IMR-90 (cell line): ENCODE measurements around the gene HSF2BP. TPM values are rescaled to one million over a fixed set of nuclear protein-coding genes. Genes with fewer than 3 reads are reported as not detected.

Source experiments
- ATAC-seq: fragments of 200-7000 bp; cut with Tn5 transposase; 2 replicates; pipeline ENCODE4 v1.9.1; 2020; ENCODE audit warnings: low read depth, mild to moderate bottlenecking, moderate library complexity
- BruUV-seq: library from RNA; stranded (reverse); fragments of 400-500 nt; replicated peaks from 2 replicates; lab custom pipeline; 2021; lab: Mats Ljungman, UMichigan
- CTCF ChIA-PET: fragments of 300-600 bp; formaldehyde crosslinking; extraction: SDS; loops from one replicate; lab custom pipeline; 2021; ENCODE audit warnings: antibody characterized with exemption; lab: Yijun Ruan, JAX
- POLR2A ChIA-PET: fragments of 300-600 bp; sonication (Branson Sonifier 250); formaldehyde crosslinking; loops from one replicate; lab custom pipeline; 2022; ENCODE audit warnings: antibody characterized with exemption; ENCODE audit not compliant: unreplicated experiment; lab: Charles Lee
- DNase-seq: peaks from one replicate; pipeline ENCODE4 v3.0.0; 2013
- H2AFZ ChIP-seq: replicated peaks from 2 replicates; pipeline ENCODE3; 2013; ENCODE audit warnings: low read length, mild to moderate bottlenecking; ENCODE audit not compliant: poor library complexity
- H2AK5ac ChIP-seq: 2 replicates; pipeline ENCODE4 v1.6.1; 2013; ENCODE audit warnings: low read depth, low read length, inconsistent platforms
- H2AK9ac ChIP-seq: replicated peaks from 2 replicates; pipeline ENCODE3; 2013; ENCODE audit warnings: mild to moderate bottlenecking, low read depth, low read length, moderate library complexity; ENCODE audit not compliant: poor library complexity
- H2BK120ac ChIP-seq: 2 replicates; pipeline ENCODE4 v1.6.1; 2013; ENCODE audit warnings: low read depth, low read length, inconsistent platforms
- H2BK15ac ChIP-seq: 3 replicates; pipeline ENCODE4 v1.6.1; 2013; ENCODE audit warnings: low read depth, low read length, inconsistent platforms
- H2BK20ac ChIP-seq: 2 replicates; pipeline ENCODE4 v1.6.1; 2013; ENCODE audit warnings: low read depth, mild to moderate bottlenecking, inconsistent platforms, low read length, moderate library complexity
- H2BK5ac ChIP-seq: 2 replicates; pipeline ENCODE4 v1.6.1; 2013; ENCODE audit warnings: mild to moderate bottlenecking, low read depth, low read length, inconsistent platforms; ENCODE audit not compliant: poor library complexity, severe bottlenecking
- H3K14ac ChIP-seq: replicated peaks from 2 replicates; pipeline ENCODE4 v1.6.1; 2013; ENCODE audit warnings: low read depth, low read length, inconsistent platforms
- H3K18ac ChIP-seq: 2 replicates; pipeline ENCODE4 v1.6.1; 2013; ENCODE audit warnings: low read depth, low read length, control low read depth
- H3K23ac ChIP-seq: 2 replicates; pipeline ENCODE4 v1.6.1; 2013; ENCODE audit warnings: low read depth, low read length, inconsistent platforms
- H3K27ac ChIP-seq: 2 replicates; pipeline ENCODE4 v1.5.1; 2013; ENCODE audit warnings: mild to moderate bottlenecking, control low read depth, low read length; ENCODE audit not compliant: insufficient read depth
- H3K27me3 ChIP-seq: 2 replicates; pipeline ENCODE4 v1.6.1; 2013; ENCODE audit warnings: low read length; ENCODE audit not compliant: control insufficient read depth, insufficient read depth
- H3K36me3 ChIP-seq: 2 replicates; pipeline ENCODE4 v1.6.1; 2013; ENCODE audit warnings: low read length, mixed read lengths; ENCODE audit not compliant: control insufficient read depth, insufficient read depth
- H3K4ac ChIP-seq: 2 replicates; pipeline ENCODE4 v1.6.1; 2013; ENCODE audit warnings: low read depth, low read length, inconsistent platforms
- H3K4me1 ChIP-seq: 2 replicates; pipeline ENCODE4 v1.6.1; 2013; ENCODE audit warnings: low read length, mixed read lengths; ENCODE audit not compliant: control insufficient read depth, insufficient read depth
- H3K4me2 ChIP-seq: 2 replicates; pipeline ENCODE4 v1.6.1; 2013; ENCODE audit warnings: low read depth, mild to moderate bottlenecking, control low read depth, low read length, moderate library complexity
- H3K4me3 ChIP-seq: 2 replicates; pipeline ENCODE4 v1.5.1; 2013; ENCODE audit warnings: low read depth, mild to moderate bottlenecking, control low read depth, low read length, moderate library complexity; ENCODE audit not compliant: insufficient read depth
- H3K56ac ChIP-seq: 2 replicates; pipeline ENCODE4 v1.6.1; 2013; ENCODE audit warnings: low read length, inconsistent platforms; ENCODE audit not compliant: insufficient read depth; ENCODE audit errors: extremely low read depth
- H3K79me1 ChIP-seq, 2 experiments: 2 replicates each; pipeline ENCODE4 v1.6.1; 2013; ENCODE audit warnings: low read length in 2 of 2, inconsistent platforms in 1 of 2, low read depth in 1 of 2
- H3K9ac ChIP-seq: 2 replicates; pipeline ENCODE4 v1.6.1; 2013; ENCODE audit warnings: low read depth, low read length, control low read depth
- H3K9me1 ChIP-seq: 2 replicates; pipeline ENCODE4 v1.6.1; 2013; ENCODE audit warnings: low read length, inconsistent platforms; ENCODE audit not compliant: insufficient read depth
- H3K9me3 ChIP-seq: 2 replicates; pipeline ENCODE4 v1.6.1; 2013; ENCODE audit warnings: low read length; ENCODE audit not compliant: control insufficient read depth, insufficient read depth
- H4K20me1 ChIP-seq: 2 replicates; pipeline ENCODE4 v1.6.1; 2013; ENCODE audit warnings: low read length, inconsistent platforms; ENCODE audit not compliant: insufficient read depth
- H4K5ac ChIP-seq: 2 replicates; pipeline ENCODE4 v1.6.1; 2013; ENCODE audit warnings: mild to moderate bottlenecking, low read depth, low read length, control low read depth
- H4K8ac ChIP-seq, 2 experiments: 2 replicates each; pipeline ENCODE4 v1.6.1; 2013; ENCODE audit warnings: low read depth in 2 of 2, low read length in 2 of 2, control low read depth in 1 of 2, inconsistent platforms in 1 of 2
- H4K91ac ChIP-seq: 2 replicates; pipeline ENCODE4 v1.6.1; 2013; ENCODE audit warnings: low read depth, low read length, inconsistent platforms; ENCODE audit not compliant: insufficient read depth
- BHLHE40 ChIP-seq: fragments of 150-350 bp; IDR thresholded peaks from 2 replicates; pipeline ENCODE4 v1.6.1; 2016; ENCODE audit warnings: mild to moderate bottlenecking, low read depth, low read length
- CEBPB ChIP-seq: IDR thresholded peaks from 2 replicates; pipeline ENCODE4 v1.6.1; 2012; ENCODE audit warnings: low read depth, low read length, improper control_type of control experiment
- CHD1 ChIP-seq: IDR thresholded peaks from 2 replicates; pipeline ENCODE4 v1.6.1; 2012; ENCODE audit warnings: low read depth, low read length, improper control_type of control experiment
- CTCF ChIP-seq: conservative IDR thresholded peaks from 2 replicates; pipeline ENCODE4 v1.5.1; 2012; ENCODE audit warnings: mild to moderate bottlenecking, low read depth, low read length, improper control_type of control experiment
- ELK1 ChIP-seq: fragments of 150-350 bp; IDR thresholded peaks from 2 replicates; pipeline ENCODE4 v1.6.1; 2016; ENCODE audit warnings: low read depth, mild to moderate bottlenecking, low read length, moderate library complexity, borderline replicate concordance
- FOS ChIP-seq: fragments of 150-350 bp; IDR thresholded peaks from 2 replicates; pipeline ENCODE4 v1.6.1; 2016; ENCODE audit warnings: low read depth, low read length
- MAFK ChIP-seq: IDR thresholded peaks from 2 replicates; pipeline ENCODE4 v1.6.1; 2012; ENCODE audit warnings: low read depth, low read length, improper control_type of control experiment
- MAZ ChIP-seq: IDR thresholded peaks from 2 replicates; pipeline ENCODE4 v1.6.1; 2012; ENCODE audit warnings: low read depth, mild to moderate bottlenecking, low read length, improper control_type of control experiment, moderate library complexity, borderline replicate concordance
- MXI1 ChIP-seq: IDR thresholded peaks from 2 replicates; pipeline ENCODE4 v1.6.1; 2012; ENCODE audit warnings: low read depth, mild to moderate bottlenecking, low read length, moderate library complexity, borderline replicate concordance
- NFE2L2 ChIP-seq: fragments of 150-350 bp; IDR thresholded peaks from 2 replicates; pipeline ENCODE4 v1.6.1; 2016; ENCODE audit warnings: low read depth, mild to moderate bottlenecking, low read length
- POLR2A ChIP-seq: IDR thresholded peaks from 2 replicates; pipeline ENCODE4 v1.6.1; 2012; ENCODE audit warnings: mild to moderate bottlenecking, low read depth, low read length
- RAD21 ChIP-seq: IDR thresholded peaks from 2 replicates; pipeline ENCODE4 v1.6.1; 2012; ENCODE audit warnings: low read length, improper control_type of control experiment
- RCOR1 ChIP-seq: IDR thresholded peaks from 2 replicates; pipeline ENCODE4 v1.6.1; 2012; ENCODE audit warnings: mild to moderate bottlenecking, low read length, improper control_type of control experiment; ENCODE audit not compliant: insufficient replicate concordance
- RFX5 ChIP-seq: IDR thresholded peaks from 2 replicates; pipeline ENCODE4 v1.8.0; 2012; ENCODE audit warnings: low read depth, mild to moderate bottlenecking, low read length, moderate library complexity
- SMC3 ChIP-seq: fragments of 150-350 bp; IDR thresholded peaks from 2 replicates; pipeline ENCODE4 v1.6.1; 2016; ENCODE audit warnings: low read depth, mild to moderate bottlenecking, antibody characterized with exemption, low read length, moderate library complexity
- USF2 ChIP-seq: fragments of 150-350 bp; IDR thresholded peaks from 2 replicates; pipeline ENCODE4 v1.6.1; 2017; ENCODE audit warnings: mild to moderate bottlenecking, antibody characterized with exemption, low read length, low read depth
- WGBS, 2 experiments: methylation state at CpG; one replicate each; pipeline versions ENCODE4 v1.1.5 to v1.1.7; 2013; ENCODE audit warnings: missing lambda C conversion rate in 2 of 2; ENCODE audit not compliant: insufficient read length in 1 of 2; ENCODE audit errors: extremely low coverage in 2 of 2; 5-methylcytosine and 5-hydroxymethylcytosine counted together
- dilution Hi-C: fragments of 300-500 bp; cut with HindIII; formaldehyde crosslinking; loops from one replicate; pipeline ENCODE4 v1.14.3; 2018; ENCODE audit warnings: low sequenced_read_pairs; ENCODE audit not compliant: unreplicated experiment
- in situ Hi-C: fragments of 300-500 bp; cut with MboI; formaldehyde crosslinking; loops from 3 replicates; pipeline ENCODE4 v1.14.3; 2019; ENCODE audit warnings: low sequenced_read_pairs, inconsistent platforms, mixed read lengths
- intact Hi-C: fragments of 100-400 bp; cut with micrococcal nuclease; formaldehyde crosslinking; loops from 2 replicates; pipeline ENCODE4 v1.10.0; 2022
- polyA plus RNA-seq, 3 experiments: library from polyadenylated mRNA; depleted of rRNA; stranded (reverse); fragments of >200 nt; gene quantifications; 2 replicates each; pipeline ENCODE4 v1.2.3, GENCODE V29; 2012; ENCODE audit warnings: low replicate concordance in 1 of 3
- total RNA-seq: library from RNA; depleted of rRNA; stranded (reverse); fragments of >200 nt; gene quantifications from 2 replicates; pipeline ENCODE4 v1.2.3, GENCODE V29; 2012

Gene HSF2BP
- total and polyA plus RNA-seq, 2 of the 4 experiments (the other 2 are of a cell fraction): 0.87 to 0.90 TPM

GRCh38 chr21:43652616-43653015 is 6.7 kb downstream of the HSF2BP start:
- H3K4me2 ChIP-seq: no peak overlapping the region
- no peak overlapping the region for H3K4ac ChIP-seq
- no peak overlapping the region for H2BK15ac ChIP-seq
- peaks cover 3% of the 10 kb centered on the region; the same call in 1 of the 2 replicates for H3K9me1 ChIP-seq
- intact Hi-C loops (no loop called here), in situ Hi-C loops (no loop called here), dilution Hi-C loops (no loop called here)
- BruUV-seq: no TSS peak
- peaks cover 7% of the 10 kb centered on the region for H3K4me1 ChIP-seq
- H3K9me3 ChIP-seq: no peaks in the 10 kb centered on the region
- H4K8ac ChIP-seq: no peak overlapping the region
- H3K18ac ChIP-seq: no peak overlapping the region
- no peak overlapping the region for H2BK120ac ChIP-seq
- DNase-seq (no peak), ATAC-seq (no peak)
- H2BK20ac ChIP-seq: no peak overlapping the region
- no peaks in the 10 kb centered on the region for H3K79me1 ChIP-seq
- ChIA-PET POLR2A (no interaction called here), CTCF (no interaction called here)
- H3K14ac ChIP-seq: no peak overlapping the region
- no peak overlapping the region for H3K27ac ChIP-seq
- H4K91ac ChIP-seq: no peak overlapping the region
- H3K36me3 ChIP-seq: no peaks in the 10 kb centered on the region
- no peak overlapping the region for H2BK5ac ChIP-seq
- no peak overlapping the region for H3K56ac ChIP-seq
- H3K23ac ChIP-seq: no peak overlapping the region
- WGBS, 2 experiments: 100% methylated on average over 1 of the region's 6 CpGs; no CpG with 5 or more reads in 1 of the 2 experiments
- H3K27me3 ChIP-seq: no peaks in the 10 kb centered on the region
- no peak overlapping the region for H3K9ac ChIP-seq
- no peak overlapping the region for H4K5ac ChIP-seq
- H2AFZ ChIP-seq: no peak overlapping the region
- no peak overlapping the region for H2AK5ac ChIP-seq
- no peak for TF ChIP-seq CEBPB
- no peak for TF ChIP-seq USF2
- no peak for TF ChIP-seq MAZ
- no peak for TF ChIP-seq FOS
- TF ChIP-seq BHLHE40: no peak
- TF ChIP-seq MXI1: no peak
- no peak for TF ChIP-seq CTCF
- no peak for TF ChIP-seq CHD1
- no peak for TF ChIP-seq NFE2L2
- no peak for TF ChIP-seq RAD21
- TF ChIP-seq POLR2A: no peak
- no peak for TF ChIP-seq RCOR1
- no peak for TF ChIP-seq MAFK
- no peak for TF ChIP-seq RFX5
- TF ChIP-seq ELK1: no peak
- no peak for TF ChIP-seq SMC3
- no peak overlapping the region for H3K4me3 ChIP-seq
- H4K20me1 ChIP-seq: no peaks in the 10 kb centered on the region
- H2AK9ac ChIP-seq: no peak overlapping the region
